GM20000 (cell line): ENCODE data around the gene HYDIN.
"Not testable (repeated sequence)": the region's sequence is repeated elsewhere in the genome, so short reads cannot be mapped to it uniquely, and the experiment has no call there.

Experiments used
- DNase-seq: peaks from one replicate; pipeline ENCODE4 v3.0.0; 2012; ENCODE audit warnings: low spot score

HYDIN gene

GRCh38 chr16:71027511-71027910, 203.0 kb downstream of the HYDIN start:
- not testable (repeated sequence) for DNase-seq

DNA sequence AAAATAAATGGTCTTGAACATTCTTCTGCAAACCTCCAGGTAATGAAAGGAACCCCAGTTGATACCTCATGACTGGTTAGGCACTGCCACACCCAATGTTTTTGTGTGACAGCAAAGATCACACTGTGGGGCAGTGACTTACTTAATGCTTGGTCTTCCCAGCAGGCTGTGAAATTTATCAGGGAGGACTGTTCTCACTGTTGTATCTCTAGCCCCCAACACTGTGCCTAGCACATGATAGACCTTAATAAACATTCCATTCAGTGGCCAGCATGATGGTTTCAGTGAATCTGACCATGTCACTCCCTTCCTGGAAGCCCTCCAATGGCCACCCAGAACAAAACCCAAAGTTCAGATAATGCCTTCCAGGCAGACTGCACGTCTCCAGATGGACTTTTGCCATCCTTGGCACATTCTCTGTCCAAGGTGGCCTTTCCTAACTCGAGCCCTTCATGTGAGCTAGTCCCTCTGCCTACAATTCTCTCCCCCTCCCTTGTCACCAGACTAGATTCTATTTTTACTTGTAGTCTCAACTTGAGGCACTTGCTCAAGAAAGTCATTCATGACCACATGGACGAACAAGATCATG, 206.6 kb downstream of the HYDIN start:
- not testable (repeated sequence) for DNase-seq

DNA sequence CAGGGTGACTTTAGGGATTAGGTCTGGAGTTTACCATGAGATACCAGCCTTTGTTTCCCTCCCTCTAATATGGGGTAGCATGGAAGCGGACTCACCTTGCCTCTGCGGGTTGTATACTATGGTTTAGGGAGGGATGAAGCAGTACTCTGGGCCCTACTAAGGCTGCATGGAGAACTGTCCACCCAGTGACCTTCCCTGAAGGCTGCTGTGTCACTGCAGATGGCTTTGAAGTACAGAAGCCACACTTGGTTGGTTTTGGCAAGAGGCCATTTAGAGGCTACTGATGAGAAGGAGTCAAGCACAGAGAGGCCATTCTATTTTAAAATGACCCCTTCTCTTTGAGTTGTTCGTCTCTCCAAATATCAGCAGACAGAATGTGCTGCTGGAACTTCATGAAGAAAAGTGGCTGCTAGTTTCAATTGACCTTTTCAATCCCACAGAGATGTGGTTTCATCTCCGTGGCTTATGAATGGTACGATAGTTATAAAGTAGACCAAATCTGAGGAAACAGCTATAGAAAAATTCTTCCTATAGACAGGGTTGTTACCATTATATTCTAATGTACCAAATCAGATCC, 208.5 kb downstream of the HYDIN start:
- not testable (repeated sequence) for DNase-seq

DNA sequence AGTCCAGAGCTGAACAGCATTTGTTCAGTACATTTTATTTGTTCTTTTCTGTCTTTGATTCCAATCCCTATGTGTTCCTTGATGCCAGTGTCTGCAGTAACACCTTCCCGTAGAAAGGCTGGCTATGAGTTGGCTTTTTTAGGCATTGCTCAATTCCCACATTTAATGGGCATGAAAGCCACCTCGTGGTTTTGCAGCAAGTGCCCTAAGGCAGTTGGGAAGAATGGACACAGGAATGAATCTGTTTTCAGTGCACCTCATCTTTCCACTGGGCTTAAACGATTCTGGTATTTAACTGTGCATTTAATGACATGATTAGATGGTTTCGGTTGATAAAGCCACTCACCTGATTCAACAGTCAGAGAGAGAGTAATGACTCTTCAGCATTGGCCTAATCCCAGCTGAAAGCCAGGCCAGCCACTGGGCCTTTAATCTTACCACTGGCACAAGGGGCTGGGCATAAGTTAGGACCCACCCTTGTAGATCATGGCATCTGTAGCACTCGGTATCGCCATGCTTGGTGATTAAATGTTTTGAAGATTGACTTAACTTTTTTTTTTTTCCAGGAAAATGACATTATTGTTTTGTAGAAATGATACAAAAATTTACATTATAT, 211.3 kb downstream of the HYDIN start:
- not testable (repeated sequence) for DNase-seq

GRCh38 chr16:71015419-71015818, 215.1 kb downstream of the HYDIN start:
- DNase-seq: not testable (repeated sequence)

DNA sequence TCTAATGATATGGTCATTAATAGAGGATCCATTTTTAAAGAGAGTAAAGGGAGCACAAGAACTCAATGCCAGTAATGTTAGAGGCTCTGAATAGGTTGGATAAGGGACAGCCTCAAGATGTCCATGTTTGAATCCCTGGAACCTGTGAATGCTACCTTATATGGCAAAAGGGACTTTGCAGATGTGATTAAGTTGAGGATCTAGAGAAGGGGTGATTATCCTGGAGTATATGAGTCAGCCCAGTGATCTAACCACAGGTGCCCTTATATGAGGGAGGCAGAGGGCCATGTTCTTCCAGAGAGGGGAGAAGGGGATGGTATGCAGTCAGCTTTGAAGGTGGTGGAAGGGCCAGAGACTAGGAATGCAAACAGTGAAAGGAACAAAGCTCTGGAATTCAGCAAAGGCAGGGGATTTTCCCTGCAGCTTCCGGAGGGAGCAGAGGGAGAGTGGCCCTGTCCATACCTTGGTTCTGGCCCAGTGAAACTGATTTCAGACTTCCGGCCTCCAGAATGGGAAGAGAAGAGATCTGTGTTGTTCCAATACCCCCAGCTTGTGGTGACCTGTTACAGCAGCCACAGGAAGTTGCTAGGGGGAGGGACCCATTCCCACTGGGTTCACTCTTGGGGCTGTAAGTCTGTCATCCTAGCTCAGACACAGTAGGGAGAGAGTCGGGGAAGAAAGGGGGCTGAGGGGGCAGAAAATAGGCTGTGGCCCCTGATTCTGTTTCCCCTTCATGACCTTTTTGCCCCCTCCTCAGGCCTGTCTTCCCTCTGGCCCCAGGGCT, 220.9 kb downstream of the HYDIN start:
- not testable (repeated sequence) for DNase-seq

DNA sequence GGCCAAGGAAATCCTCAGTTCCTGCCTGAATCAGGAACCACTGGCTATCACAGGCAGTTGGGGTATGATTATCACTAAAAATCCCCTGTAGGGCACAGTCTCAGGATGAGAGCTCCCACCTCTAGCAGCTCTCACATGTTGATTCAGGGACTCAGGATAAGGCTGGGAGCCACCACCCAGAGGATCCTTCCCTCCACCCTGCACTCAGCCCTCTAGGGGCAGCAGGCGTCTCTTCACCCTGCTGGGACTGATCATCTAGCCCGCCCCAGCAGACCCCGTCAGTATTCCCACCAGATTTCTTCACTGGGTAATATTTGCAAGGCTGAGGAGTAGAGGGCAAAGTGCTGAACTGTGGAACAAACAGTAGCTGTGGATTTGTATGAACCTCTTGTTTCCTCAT, 224.0 kb downstream of the HYDIN start:
- DNase-seq: not testable (repeated sequence)

DNA sequence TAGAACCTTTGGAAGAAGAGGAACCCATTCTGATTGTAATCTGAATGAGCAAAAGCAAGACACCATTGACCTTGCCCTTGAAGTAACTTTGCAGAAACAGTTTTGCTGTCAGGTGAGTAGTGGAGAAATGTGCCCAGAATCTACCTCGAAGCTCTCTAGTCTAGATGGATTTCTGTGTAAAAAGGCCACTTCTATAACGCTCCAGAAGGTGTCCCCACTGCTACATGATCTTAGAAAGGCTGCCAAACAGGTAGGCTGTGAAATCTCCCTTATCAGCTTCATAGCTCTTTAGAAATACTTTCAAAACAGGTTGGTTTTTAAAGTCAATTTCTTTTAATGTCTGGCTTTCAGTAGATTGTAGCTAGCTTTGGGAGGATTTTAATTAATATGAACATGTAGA, 230.8 kb downstream of the HYDIN start:
- DNase-seq: not testable (repeated sequence)

GRCh38 chr16:70995799-70996198, 234.7 kb downstream of the HYDIN start:
- not testable (repeated sequence) for DNase-seq

GRCh38 chr16:70992511-70992910, 238.0 kb downstream of the HYDIN start:
- not testable (repeated sequence) for DNase-seq

- not testable (repeated sequence) for DNase-seq
Measured at GRCh38 chr16:70987019-70987715, 243.4 kb downstream of the HYDIN start.

DNA sequence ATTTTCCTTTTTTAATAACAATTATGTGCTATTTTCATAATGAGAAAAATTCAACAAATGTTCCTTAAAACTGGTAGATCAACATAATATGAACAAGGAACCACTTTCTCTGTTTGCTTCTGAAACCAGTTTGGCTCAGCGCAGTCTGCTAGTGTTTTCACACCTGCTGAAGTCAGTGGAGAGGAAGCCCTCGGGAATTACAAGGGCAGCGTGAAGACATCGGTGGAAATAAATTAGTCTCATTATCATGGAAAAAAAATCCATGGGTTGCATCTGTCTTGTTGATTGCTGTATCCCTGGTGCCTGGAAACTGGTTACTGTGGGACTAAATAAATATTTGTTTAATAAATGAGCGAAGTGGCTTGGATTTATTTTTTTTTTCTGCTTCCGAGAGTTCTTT, 245.8 kb downstream of the HYDIN start:
- not testable (repeated sequence) for DNase-seq

DNA sequence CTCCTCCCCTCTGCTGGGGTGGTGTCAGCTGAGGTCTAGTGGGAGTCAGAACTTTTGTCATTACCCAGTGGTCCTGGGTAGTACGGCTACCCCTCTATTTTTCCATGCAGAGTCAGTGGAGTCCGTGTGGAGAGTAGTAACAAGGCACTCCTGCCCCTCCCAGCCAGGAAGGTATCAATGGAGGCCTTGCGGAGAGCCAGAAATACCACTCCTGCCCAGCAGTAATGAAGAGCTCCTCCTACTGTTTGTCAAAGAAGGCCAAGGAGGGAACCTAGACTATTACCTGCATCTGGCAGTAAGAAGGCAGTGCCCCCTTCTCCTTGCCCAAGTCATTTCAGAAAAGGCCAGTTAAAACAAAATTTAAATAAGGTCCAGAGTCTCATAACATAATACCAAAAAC, 262.2 kb downstream of the HYDIN start:
- DNase-seq: not testable (repeated sequence)

- not testable (repeated sequence) for DNase-seq
Measured at GRCh38 chr16:70960169-70960568, 270.4 kb downstream of the HYDIN start.

DNA sequence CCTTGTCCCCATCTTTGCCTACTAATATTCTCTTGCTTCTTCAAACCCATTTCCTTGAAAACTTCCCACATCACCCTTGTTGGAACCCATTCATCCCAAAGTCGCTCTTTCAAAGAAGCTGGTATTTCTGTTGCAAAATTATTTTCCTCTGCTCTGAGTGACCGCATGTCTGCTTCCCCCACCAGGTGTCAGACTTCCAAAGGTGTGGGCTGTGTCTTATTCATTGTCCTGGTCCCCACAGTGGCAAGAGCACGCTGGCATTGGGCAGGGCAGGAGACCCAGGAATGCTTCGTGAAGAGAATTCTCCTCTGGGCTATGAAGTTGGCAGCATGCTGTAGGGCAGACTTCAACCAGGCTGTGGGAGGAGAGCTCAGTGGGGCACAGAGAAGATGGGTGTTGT, 275.6 kb downstream of the HYDIN start:
- DNase-seq: not testable (repeated sequence)

DNA sequence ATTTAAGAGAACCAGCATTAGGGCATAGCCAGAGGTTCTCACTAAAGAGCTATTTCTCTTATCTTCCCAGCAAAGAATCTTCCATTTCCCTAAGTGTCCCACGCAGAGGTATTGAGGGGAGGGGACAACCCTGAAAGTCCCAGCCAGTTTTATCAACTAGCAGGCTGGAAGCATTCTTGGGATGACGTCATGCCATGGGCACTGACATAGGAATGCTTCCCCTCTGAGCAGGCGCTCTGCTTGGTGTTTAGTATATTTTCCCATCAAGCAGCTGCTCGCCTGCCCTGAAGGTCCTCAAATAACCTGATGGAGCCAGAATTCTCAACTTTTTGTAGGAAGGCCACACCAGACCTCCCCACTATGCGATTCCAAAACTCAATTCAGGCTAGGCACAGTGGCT, 276.7 kb downstream of the HYDIN start:
- not testable (repeated sequence) for DNase-seq

DNA sequence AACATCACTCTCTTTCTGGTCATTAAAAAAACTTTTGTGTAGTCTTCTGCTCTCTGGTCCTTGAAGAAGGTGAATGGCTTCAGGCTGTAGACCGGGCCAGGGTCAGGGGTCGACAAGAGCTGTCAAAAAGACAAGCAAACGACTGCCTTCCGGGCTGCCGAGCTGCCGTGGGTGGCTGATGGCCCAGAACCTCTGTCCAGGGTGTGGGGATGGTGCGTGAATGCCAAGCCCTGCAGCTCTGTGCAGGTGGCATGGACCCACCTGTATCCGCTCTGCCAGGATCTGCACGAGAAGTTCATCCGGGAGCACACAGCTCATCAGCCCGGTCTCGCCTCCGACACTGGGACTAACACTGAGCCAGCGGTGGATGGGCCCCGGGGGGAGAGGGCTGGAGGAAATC, 287.0 kb downstream of the HYDIN start:
- DNase-seq: not testable (repeated sequence)

- not testable (repeated sequence) for DNase-seq
Measured at GRCh38 chr16:70939690-70940359, 290.7 kb downstream of the HYDIN start.

GRCh38 chr16:70936781-70937525, 293.6 kb downstream of the HYDIN start:
- DNase-seq: not testable (repeated sequence)

GRCh38 chr16:70935325-70935724, 295.2 kb downstream of the HYDIN start:
- DNase-seq: not testable (repeated sequence)
